Measurements from ENCODE around the gene ARID5A. TPM values are rescaled to one million over a fixed set of nuclear protein-coding genes. Genes with fewer than 3 reads are reported as not detected.
A peak's percentile ranks its signal among the peaks of the same experiment; 100 is the strongest.

Gene ARID5A
- total RNA-seq, 1 donor from 2014 or later, result 233 TPM

DNA sequence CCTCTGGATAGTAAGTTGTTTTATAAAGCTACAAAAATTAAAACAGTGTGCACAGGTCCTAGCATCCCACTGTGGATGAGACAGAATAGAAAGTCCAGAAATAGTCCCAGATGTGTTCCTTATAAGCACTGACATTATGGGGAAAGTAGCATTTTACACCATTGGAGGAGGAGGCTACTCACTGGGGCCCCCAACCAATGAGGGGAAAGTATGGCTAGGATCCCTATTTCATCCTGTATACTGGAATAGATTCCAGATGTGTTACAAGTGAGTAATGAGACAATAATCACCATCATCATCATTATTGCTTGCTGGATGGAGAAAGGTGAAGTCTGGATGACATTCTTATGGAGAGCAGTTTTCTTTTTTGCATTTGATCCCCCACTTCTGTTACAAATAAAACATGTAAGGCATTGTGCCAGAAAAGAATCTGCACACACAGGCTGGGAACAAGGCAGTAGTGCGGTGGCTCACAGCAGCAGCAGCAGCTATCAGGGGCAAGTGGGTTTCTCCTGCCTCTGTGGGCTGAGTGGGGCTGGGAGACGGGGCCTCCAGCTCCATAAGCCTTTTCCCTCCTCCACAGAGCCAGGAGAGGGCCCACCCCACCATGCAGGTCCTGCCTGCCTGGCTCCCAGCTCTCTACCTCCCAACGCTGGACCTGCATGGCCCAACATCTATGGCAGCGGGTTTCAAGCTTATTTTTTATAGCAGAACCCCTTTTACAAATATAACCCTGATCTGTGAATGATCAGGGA is 5.0 kb downstream of the ARID5A start:
- intact Hi-C loops (cut with micrococcal nuclease), result no loop called here
- H3K4me1 Mint-ChIP-seq (ENCODE audit: low read depth), result peaks cover 71% of the 10 kb centered on the region
- H3K4me3 Mint-ChIP-seq, result peak overlapping the region; percentile 91
- H3K9me3 Mint-ChIP-seq, result no peaks in the 10 kb centered on the region
- no peaks in the 10 kb centered on the region for H3K27me3 Mint-ChIP-seq (ENCODE audit: insufficient read depth)
- no peak for DNase-seq (ENCODE audit: low spot score)
- peaks cover 78% of the 10 kb centered on the region for H3K36me3 Mint-ChIP-seq (ENCODE audit: low read depth)
- H3K27ac Mint-ChIP-seq, result no peak overlapping the region

GRCh38 chr2:96542357-96542977 is 5.9 kb downstream of the ARID5A start:
- H3K36me3 Mint-ChIP-seq (ENCODE audit: low read depth), result peaks cover 83% of the 10 kb centered on the region
- no peaks in the 10 kb centered on the region for H3K27me3 Mint-ChIP-seq (ENCODE audit: insufficient read depth)
- H3K27ac Mint-ChIP-seq, result peak overlapping the region; percentile 3
- intact Hi-C loops (cut with micrococcal nuclease), result no loop called here
- DNase-seq (ENCODE audit: low spot score), result no peak
- no peaks in the 10 kb centered on the region for H3K9me3 Mint-ChIP-seq
- H3K4me3 Mint-ChIP-seq, result peak overlapping the region; percentile 65
- peaks cover 80% of the 10 kb centered on the region for H3K4me1 Mint-ChIP-seq (ENCODE audit: low read depth)

GRCh38 chr2:96546321-96546720 is 9.8 kb downstream of the ARID5A start:
- Mint-ChIP-seq H3K4me1 (ENCODE audit: low read depth) (peaks cover 60% of the 10 kb centered on the region), H3K4me3 (peak overlapping the region; percentile 56), H3K27me3 (ENCODE audit: insufficient read depth) (no peaks in the 10 kb centered on the region), H3K9me3 (no peaks in the 10 kb centered on the region), H3K27ac (peak overlapping the region; percentile 21), H3K36me3 (ENCODE audit: low read depth) (peaks cover 62% of the 10 kb centered on the region)
- no peak for DNase-seq (ENCODE audit: low spot score)
- intact Hi-C loops (cut with micrococcal nuclease), result loop anchor here (1.0 kb wide), 1 partner anchor 8 kb away; no protein-coding TSS in a partner anchor

GRCh38 chr2:96546797-96547196 is 10.2 kb downstream of the ARID5A start:
- H3K9me3 Mint-ChIP-seq, result no peaks in the 10 kb centered on the region
- H3K4me1 Mint-ChIP-seq (ENCODE audit: low read depth), result peaks cover 55% of the 10 kb centered on the region
- DNase-seq (ENCODE audit: low spot score), result no peak
- no peaks in the 10 kb centered on the region for H3K27me3 Mint-ChIP-seq (ENCODE audit: insufficient read depth)
- peaks cover 58% of the 10 kb centered on the region for H3K36me3 Mint-ChIP-seq (ENCODE audit: low read depth)
- intact Hi-C loops (cut with micrococcal nuclease), result loop anchor here (1.0 kb wide), 1 partner anchor 8 kb away; no protein-coding TSS in a partner anchor
- H3K4me3 Mint-ChIP-seq, result peak overlapping the region; percentile 56
- peak overlapping the region; percentile 21 for H3K27ac Mint-ChIP-seq

- intact Hi-C loops (cut with micrococcal nuclease), result no loop called here
- H3K27me3 Mint-ChIP-seq (ENCODE audit: insufficient read depth), result no peaks in the 10 kb centered on the region
- DNase-seq (ENCODE audit: low spot score), result no peak
- no peaks in the 10 kb centered on the region for H3K9me3 Mint-ChIP-seq
- peaks cover 54% of the 10 kb centered on the region for H3K4me1 Mint-ChIP-seq (ENCODE audit: low read depth)
- peak overlapping the region; percentile 64 for H3K27ac Mint-ChIP-seq
- H3K36me3 Mint-ChIP-seq (ENCODE audit: low read depth), result peaks cover 58% of the 10 kb centered on the region
- peak overlapping the region; percentile 58 for H3K4me3 Mint-ChIP-seq
Observed at GRCh38 chr2:96547203-96547641, 10.7 kb downstream of the ARID5A start.

- peaks cover 56% of the 10 kb centered on the region for H3K36me3 Mint-ChIP-seq (ENCODE audit: low read depth)
- peak overlapping the region; percentile 64 for H3K27ac Mint-ChIP-seq
- intact Hi-C loops (cut with micrococcal nuclease), result no loop called here
- no peak for DNase-seq (ENCODE audit: low spot score)
- peaks cover 49% of the 10 kb centered on the region for H3K4me1 Mint-ChIP-seq (ENCODE audit: low read depth)
- no peaks in the 10 kb centered on the region for H3K9me3 Mint-ChIP-seq
- no peaks in the 10 kb centered on the region for H3K27me3 Mint-ChIP-seq (ENCODE audit: insufficient read depth)
- peak overlapping the region; percentile 58 for H3K4me3 Mint-ChIP-seq
Observed at GRCh38 chr2:96547731-96548171, 11.2 kb downstream of the ARID5A start.

DNA sequence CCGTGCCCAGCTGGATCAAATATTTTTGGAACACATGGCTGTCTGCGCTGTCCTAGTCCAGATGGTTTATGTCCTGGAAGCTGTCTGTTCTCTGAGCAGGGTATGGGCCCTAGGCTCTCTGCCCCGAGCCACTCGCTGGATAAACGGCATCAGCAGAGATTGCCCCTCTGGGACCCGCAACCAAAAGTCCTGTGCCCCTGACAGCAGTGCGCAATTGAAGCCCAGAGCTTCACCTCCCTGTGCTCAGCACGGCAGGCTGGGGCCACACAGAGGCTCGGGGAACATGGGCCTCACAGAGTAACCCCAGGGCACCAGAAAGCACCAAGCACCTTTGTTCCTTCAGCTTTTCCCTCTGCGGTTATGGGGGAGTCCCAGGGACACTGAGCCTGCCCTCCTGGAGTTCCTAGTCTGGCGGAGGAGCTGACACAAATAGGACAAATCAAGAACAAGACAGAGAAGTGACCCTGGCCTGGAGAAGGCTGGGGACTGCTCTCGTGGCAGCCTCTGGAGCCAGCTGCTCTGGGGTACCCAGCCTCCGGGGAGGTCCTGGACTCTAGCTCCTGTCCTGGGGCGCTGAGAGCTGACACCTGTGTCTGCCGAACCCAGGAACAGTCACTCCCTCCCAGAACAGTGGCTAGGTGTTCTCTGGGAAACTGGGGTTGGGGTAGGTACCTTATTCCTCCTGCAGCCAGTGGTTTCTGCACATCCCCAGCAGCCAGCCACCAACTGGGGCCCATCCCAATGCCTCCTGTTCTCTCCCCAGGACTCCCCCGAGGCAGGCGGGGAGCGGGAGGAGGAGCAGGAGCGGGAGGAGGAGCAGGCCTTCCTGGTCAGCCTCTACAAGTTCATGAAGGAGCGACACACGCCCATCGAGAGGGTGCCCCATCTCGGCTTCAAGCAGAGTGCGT is 12.3 kb downstream of the ARID5A start:
- Mint-ChIP-seq H3K4me1 (ENCODE audit: low read depth) (peaks cover 49% of the 10 kb centered on the region), H3K4me3 (no peak overlapping the region), H3K9me3 (no peaks in the 10 kb centered on the region), H3K27ac (no peak overlapping the region), H3K27me3 (ENCODE audit: insufficient read depth) (no peaks in the 10 kb centered on the region), H3K36me3 (ENCODE audit: low read depth) (peaks cover 54% of the 10 kb centered on the region)
- intact Hi-C loops (cut with micrococcal nuclease), result no loop called here
- DNase-seq (ENCODE audit: low spot score), result no peak

DNA sequence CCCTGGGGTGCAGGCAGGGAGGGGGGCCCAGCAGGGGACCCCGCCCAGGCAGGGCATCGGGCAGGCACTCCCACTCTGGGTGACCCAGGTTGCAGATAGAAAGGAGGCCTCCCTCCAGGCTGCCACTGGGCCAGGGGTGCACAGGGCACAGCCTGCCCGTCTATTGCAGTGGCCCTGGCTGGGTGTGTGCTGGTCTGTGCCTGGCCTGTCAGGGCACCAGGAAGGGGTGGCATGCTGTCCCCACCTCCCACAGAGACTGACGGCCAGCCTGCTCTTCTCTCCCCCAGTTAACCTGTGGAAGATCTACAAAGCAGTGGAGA is 12.9 kb downstream of the ARID5A start:
- H3K36me3 Mint-ChIP-seq (ENCODE audit: low read depth), result peaks cover 48% of the 10 kb centered on the region
- intact Hi-C loops (cut with micrococcal nuclease), result no loop called here
- H3K27ac Mint-ChIP-seq, result no peak overlapping the region
- H3K4me1 Mint-ChIP-seq (ENCODE audit: low read depth), result peaks cover 45% of the 10 kb centered on the region
- no peaks in the 10 kb centered on the region for H3K27me3 Mint-ChIP-seq (ENCODE audit: insufficient read depth)
- H3K4me3 Mint-ChIP-seq, result no peak overlapping the region
- H3K9me3 Mint-ChIP-seq, result no peaks in the 10 kb centered on the region
- no peak for DNase-seq (ENCODE audit: low spot score)

- intact Hi-C loops (cut with micrococcal nuclease), result loop anchor here (5.0 kb wide), 2 partner anchors 43 to 212 kb away; partner anchors contain the start of genes CNNM4 and NEURL3
- Mint-ChIP-seq H3K9me3 (no peaks in the 10 kb centered on the region), H3K4me3 (no peak overlapping the region), H3K4me1 (ENCODE audit: low read depth) (peaks cover 39% of the 10 kb centered on the region), H3K27ac (no peak overlapping the region), H3K36me3 (ENCODE audit: low read depth) (peaks cover 42% of the 10 kb centered on the region), H3K27me3 (ENCODE audit: insufficient read depth) (no peaks in the 10 kb centered on the region)
- no peak for DNase-seq (ENCODE audit: low spot score)
Observed at GRCh38 chr2:96549967-96550786, 13.6 kb downstream of the ARID5A start.

- Mint-ChIP-seq H3K4me1 (ENCODE audit: low read depth) (peaks cover 32% of the 10 kb centered on the region), H3K4me3 (no peak overlapping the region), H3K27me3 (ENCODE audit: insufficient read depth) (no peaks in the 10 kb centered on the region), H3K27ac (no peak overlapping the region), H3K36me3 (ENCODE audit: low read depth) (peaks cover 35% of the 10 kb centered on the region), H3K9me3 (no peaks in the 10 kb centered on the region)
- intact Hi-C loops (cut with micrococcal nuclease), result loop anchor here (5.0 kb wide), 2 partner anchors 44 to 211 kb away; partner anchors contain the start of genes CNNM4 and NEURL3
- DNase-seq (ENCODE audit: low spot score), result no peak
Observed at GRCh38 chr2:96550787-96551604, 14.4 kb downstream of the ARID5A start.

GRCh38 chr2:96551605-96552314 is 15.2 kb downstream of the ARID5A start:
- Mint-ChIP-seq H3K36me3 (ENCODE audit: low read depth) (peaks cover 27% of the 10 kb centered on the region), H3K4me3 (no peak overlapping the region), H3K27ac (no peak overlapping the region), H3K27me3 (ENCODE audit: insufficient read depth) (no peaks in the 10 kb centered on the region), H3K9me3 (no peaks in the 10 kb centered on the region), H3K4me1 (ENCODE audit: low read depth) (peaks cover 28% of the 10 kb centered on the region)
- no peak for DNase-seq (ENCODE audit: low spot score)
- intact Hi-C loops (cut with micrococcal nuclease), result loop anchor here (5.0 kb wide), 2 partner anchors 44 to 211 kb away; partner anchors contain the start of genes CNNM4 and NEURL3
